A673 (cell line): ENCODE data around the gene MND1.

Source experiments
- CTCF ChIP-seq: fragments of 300-800, 200-600 bp; sonication (generic); conservative IDR thresholded peaks from 2 replicates; pipeline ENCODE4 v1.5.1; 2017; ENCODE audit warnings: low read depth, mild to moderate bottlenecking, antibody characterized with exemption, low read length, moderate library complexity, mixed read lengths
- EZH2 ChIP-seq: fragments of 200-600 bp; sonication (generic); IDR thresholded peaks from 2 replicates; pipeline ENCODE4 v1.6.1; 2017; ENCODE audit warnings: borderline replicate concordance, low read depth, mild to moderate bottlenecking, mixed read lengths, antibody characterized with exemption, low read length; ENCODE audit not compliant: poor library complexity, severe bottlenecking

GRCh38 chr4:153458969-153459368 is 114.5 kb downstream of the MND1 start:
- TF ChIP-seq CTCF (no peak), EZH2 (no peak)
